Hematopoietic multipotent progenitor cell treated with erythropoietin and hydrocortisone succinate and interleukin-3 and kit ligand, for 17 days (in vitro differentiated cells): Measurements from ENCODE around the gene BPGM.

Experiments used
- DNase-seq: peaks from one replicate; pipeline ENCODE4 v3.0.0-alpha.2; 2015; ENCODE audit warnings: low spot score

BPGM gene

DNA sequence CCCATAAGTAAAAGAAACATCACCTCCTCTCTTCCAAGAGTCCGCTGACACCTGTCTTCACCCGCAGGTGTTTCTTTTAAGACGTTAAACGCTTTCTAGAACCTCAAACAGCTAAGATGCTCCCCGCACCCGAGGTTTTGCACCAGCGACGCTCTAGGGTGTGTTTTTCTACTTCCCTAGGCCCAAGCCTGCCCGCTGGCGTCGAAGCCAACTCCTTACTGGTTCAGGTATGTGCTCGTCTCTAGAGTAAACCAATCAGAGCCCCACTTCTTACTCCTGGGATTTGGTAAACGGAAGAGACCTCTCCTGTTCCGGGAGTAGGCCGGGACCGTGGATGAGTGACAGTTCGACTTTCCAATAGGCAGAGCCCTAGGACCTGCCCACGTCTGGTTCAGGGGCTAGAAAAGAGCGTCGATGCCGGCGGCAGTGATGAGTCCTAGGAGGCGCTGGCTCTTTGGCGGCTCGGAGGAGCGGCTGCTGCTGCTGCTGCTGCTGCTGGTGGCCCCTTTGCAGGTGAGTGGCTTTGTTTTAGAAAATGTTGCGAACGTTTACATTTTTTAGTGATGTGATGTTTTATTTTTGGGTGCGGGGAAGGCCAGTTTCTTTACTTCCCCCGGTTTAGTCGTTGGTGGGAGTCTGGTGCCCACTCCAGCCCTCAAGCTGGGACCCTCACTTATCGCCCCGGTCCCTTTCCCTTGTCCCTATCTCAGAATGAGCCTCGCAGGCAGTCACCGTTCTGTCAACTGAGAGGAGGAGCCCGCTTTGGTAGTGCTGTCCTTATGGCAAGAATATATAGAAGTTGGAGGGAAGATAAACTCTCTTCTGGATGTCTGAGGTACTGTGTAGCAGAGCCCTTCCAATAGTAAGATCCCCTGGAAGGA, at the start of gene BPGM:
Gene BPGM, plus strand, starts transcription at position 429 of the 881 bp plus-strand sequence. CDS start 14,655 bp downstream, outside the sequence.
- DNase-seq = peak; percentile 100

DNA sequence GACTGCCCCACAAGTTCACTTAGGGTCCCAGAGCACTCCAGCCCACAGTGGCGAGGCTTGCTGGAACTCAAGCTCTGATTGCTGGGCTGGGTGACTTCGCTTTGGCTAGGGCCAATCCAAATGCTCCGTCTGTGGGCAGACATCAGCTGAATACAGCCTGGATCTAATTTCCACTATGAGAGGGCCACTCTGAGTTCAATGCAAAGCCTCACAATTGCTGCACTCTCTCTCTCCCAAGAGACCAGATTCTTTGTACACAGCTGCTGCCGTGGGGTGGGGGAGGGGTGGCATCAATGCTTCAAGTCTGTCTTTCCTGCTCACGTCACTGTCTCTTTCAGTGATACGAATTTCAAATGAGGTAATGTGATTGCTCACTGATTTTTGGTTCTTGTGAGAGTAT, 47.3 kb upstream of the BPGM start:
- DNase-seq = no peak

DNA sequence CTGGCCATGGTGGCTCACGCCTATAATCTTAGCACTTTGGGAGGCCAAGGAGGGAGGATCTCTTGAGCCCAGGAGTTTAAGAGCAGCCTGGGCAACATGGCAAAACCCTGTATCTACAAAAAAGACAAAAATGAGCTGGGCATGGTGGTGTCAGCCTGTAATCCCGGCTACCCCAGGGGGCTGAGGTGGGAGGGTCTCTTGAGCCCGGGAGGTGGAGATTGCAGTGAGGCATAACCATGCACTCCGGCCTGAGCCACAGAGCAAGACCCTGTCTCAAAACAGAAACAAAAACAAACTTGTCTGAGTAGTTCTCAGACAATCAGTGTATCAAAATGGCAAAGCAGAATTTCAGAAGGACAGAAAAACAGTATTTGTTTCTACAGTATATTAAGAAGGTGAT, 45.2 kb upstream of the BPGM start:
- DNase-seq = no peak

DNA sequence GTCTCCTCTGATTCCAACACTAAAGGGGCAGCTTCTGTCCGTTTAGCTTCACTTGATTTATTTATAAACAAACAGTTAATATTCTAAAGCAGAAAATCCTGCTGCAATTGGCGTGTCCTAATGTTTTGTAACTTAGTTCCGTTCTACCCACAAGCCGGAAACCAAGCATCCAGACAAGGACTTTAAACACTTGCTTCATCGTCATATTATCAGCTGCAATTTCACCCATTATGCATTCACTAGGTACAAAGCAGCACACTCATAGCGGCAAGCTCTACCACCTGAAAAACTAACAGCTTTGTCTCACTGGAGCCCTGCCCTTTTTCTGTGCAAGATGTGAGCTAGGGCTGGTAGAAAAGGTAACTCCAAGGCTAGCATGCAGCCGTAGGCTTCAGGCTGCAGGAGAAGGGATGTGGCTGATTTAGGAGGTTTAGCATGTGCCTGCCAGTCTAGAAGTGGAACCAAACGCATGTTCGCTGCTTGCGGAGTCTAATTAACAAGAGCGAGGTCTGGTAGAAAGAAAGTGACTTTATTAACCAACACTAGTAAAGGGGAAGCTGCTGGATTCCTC, 43.7 kb upstream of the BPGM start:
- no peak for DNase-seq

DNA sequence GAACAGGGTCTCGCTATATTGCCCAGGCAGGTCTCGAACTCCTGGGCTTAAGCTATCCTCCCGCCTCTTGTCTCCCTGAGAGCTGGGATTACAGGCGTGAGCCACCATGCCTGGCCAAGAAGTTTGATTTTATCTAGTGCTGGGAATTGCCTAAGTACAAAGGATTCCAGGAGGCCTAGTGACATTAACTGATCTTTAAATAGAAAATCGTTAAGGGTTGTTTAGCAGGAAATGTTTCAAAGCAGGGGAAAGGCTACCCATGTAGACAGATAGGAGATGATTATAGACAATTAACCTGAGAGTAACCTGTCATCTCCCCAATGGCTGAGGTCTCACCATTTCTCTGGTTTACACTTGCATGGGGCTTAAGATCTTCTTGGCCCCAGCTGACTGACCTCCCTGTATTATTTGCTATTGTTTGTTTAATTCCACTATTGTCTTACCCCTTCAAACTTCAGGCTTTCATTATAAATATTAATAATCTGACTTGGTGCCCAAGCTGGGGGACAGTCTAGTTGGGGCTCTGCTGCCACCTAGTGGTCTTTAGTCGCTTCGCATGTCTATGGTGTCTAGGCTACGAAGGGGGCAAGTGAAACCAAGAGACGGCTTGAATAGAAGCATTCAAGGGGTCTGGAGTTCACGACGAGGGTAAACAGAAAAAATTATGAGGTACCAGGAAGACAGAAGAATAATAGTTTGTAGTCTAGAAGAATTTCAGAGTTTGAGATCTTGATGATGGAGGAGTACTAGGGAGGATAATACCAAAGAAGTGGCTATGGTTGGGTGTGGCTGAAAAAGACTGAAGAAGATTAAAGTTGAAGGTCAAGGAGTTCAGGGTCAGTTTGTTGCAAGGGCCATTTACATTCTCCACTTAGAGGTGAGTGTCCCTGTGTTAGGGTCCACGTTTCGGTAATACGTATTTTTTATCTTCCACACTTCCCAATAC, 40.4 kb upstream of the BPGM start:
- DNase-seq = peak; percentile 74

DNA sequence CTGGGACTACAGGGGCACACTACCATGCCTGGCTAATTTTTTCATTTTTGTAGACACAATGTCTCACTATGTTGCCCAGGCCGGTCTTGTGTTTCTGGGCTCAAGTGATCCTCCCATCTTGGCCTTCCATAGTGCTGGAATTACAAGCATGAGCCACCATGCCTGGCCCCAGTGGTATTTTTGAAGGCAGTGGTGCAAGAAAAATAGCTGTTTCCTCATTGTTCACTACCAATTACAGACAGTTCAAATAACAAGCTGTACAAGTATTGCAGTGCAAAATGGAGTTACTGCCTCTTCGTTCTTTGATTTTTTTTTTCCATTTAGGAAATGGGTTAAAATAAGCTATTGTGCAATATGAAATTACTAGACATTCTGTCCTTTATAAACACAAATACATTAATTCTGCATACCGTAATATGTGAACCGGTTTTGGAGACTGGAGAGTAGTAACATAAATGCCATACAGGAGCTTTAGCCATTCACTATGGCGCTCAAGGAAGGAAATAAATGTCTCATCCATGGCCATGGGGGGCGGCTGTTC, 35.0 kb upstream of the BPGM start:
- DNase-seq = no peak

DNA sequence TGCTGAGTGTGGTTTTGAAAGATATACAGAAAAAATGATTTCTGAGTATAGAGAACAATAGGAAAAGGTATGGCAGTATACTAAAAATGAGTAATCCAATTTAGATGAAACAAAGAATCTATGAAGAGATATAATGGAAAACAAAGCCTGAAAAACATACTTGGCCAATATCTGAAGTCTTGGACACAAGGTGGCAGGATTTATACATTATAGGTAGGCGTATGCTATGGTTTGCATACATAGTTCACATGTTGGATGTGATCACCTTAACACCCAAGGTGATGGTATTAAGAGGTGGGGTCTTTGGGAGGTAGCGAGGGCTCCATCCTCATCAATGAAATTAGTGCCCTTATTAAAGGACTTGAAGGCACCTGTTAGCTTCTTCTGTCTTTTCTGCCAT, 34.5 kb upstream of the BPGM start:
- DNase-seq = no peak

DNA sequence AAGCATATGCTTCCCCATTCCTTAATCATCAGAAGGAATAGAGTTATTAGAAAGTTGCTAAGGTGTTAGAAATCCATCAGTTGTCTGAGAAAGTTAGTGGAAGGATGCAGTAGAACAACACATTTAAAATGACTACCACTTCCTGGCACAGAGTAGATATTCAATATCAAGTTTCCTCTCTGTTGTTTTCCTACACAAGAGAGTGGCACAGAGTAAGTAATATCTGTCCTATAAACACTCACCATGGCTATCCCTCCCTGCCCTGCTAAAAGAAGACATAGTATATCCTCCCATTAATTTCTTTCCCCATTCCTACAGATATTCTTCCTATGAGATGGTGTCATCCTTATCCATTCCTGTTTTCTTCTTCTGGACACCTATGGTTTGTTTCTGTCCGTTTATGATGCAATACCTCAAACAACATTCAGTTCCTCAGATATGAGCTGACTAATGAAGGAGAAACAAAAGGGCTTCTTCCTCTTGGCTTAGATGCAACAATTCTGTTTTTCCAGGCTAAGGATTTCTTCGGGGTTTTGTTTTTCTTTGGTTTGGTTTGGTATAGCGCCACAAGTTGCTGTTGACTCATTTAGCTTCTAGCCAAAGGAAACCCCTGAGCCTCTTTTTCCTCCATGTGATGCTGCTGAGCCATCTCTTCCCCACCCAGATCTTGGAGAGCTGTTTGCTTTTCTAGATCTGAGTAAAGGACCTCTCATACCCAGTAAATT, 32.9 kb upstream of the BPGM start:
- DNase-seq = no peak

DNA sequence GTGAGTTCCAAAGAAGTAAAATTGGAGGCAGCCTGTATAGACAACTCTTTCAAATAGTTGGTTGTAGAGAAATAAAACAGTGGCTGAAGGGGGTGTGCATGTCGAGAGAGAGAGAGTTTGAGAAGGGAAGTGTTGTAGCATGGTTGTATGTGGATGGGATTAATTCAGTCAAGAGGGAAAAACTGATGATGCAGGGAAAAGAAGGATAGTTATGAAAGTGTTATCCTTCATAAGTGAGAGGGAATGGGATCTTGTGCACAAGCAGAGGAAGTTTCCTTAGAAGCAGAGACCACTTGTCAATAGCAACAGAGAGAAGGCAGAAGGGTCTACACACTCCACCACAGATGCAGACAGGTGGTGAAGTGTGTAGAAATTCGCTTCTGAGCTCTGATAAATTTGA, 30.0 kb upstream of the BPGM start:
- no peak for DNase-seq

DNA sequence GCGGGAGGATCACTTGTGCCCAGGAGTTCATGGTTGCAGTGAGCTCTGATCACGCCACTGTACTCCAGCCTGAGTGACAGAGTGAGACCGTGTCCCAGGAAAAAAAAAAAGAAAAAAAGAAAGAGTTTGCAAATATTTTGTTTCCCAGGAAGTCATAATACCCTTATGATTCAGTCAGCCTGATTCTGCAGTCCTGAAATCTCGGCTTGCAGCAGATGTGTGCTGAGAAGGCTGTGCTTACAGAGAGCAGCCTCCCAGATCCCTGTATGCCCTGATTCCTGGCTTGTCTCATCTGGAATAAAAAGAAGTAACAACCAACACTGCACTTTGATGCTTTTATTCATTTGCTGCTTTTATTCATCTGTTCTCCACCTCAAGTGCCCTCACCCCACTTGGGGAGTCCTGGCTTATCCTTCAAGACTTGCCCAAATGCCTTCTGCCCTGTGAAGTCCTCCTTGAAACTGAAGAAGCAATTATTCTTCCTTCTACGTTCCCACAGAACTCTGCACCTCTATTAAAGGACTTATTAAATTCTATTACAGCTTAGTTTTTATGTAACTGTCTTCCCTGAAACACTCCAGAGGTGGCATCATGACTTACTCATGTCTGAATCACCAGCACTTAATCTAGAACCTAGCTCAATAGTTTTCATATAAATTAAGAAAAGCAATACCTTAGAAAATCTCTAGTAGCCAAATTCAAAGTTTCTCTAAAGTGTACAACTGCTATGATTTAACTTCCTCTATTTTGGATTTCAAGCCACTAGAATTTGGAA, 27.7 kb upstream of the BPGM start:
- DNase-seq = no peak

DNA sequence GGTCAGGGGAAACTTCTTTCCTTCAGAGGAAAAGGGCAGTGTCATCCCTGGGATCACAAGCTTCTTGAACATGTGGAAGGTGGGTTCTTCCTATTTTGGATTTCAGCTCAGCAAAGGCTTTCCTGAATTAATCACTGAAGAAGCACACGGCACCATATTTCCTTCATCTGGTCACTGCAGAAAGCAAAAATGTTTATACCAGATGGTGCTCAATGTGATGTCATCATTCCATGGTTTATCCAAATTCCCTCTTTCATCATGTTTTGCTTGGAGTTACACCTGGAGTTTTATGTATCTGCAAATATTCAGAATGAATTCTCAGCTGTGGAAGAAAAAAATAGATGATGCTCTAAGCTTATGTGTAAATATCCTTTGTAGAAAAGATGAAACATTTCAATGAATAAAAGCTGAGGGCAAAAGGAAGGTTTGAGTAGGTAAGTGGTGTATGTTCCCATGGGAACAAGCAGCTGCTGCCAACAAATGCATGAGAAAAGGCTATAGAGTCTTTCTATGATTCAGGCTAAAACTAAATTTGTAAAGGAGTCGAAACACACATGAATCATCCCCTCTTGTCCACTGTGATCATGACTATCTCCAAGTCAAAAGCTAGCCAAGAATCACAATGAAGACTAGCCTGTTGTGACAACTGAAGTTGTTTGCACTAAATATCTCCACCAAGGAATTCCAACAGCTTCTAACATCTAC, 26.9 kb upstream of the BPGM start:
- DNase-seq = no peak

DNA sequence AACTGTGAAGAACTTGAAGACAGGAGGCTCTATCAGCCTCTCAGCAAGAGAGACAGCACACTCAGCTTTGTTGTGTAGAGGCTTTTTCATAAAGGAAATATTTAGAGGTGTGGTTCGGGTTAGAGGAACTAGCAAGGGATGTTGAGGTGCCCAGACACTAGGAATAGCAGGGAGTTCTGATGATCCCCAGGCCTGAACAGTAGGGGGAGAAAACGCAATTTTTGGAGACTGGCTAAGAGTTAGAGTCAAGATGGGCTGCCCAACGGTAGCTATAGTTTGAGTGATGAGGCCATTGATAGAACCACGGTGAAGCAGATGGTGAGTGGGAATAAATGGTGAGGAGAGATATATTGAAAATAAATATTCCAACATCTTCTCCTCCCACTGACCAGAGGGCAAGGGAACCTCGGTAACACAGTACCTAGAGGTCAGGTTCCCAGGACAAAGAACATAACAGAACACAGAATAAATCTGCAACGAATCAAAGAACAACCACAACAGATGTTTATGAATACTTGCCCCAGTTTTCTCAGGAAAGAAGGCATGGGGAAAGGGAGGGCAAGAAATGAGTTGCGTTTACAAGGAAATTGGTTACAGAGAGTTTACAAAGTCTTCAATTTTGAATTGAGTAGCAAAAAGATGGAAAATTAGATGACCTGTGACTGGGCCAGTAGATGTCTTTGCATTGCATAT, 24.2 kb upstream of the BPGM start:
- no peak for DNase-seq

DNA sequence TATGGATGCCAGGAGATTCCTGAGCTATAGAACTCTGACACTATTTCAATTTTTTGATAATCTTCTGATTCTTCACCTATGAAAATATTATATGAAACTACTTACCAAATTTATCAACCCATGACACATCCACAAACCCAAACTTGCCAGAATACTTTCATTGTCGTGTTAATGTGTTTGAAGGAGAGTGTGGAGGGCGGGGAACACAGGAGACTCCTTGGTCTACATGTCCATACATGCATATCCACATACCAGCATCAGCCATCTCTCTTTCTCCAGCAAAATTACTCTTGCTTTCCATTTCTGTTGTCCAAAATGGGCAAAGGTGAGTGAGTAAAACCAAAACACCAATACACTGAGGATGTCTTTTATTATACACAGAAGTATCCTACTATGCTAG, 23.5 kb upstream of the BPGM start:
- DNase-seq = no peak

DNA sequence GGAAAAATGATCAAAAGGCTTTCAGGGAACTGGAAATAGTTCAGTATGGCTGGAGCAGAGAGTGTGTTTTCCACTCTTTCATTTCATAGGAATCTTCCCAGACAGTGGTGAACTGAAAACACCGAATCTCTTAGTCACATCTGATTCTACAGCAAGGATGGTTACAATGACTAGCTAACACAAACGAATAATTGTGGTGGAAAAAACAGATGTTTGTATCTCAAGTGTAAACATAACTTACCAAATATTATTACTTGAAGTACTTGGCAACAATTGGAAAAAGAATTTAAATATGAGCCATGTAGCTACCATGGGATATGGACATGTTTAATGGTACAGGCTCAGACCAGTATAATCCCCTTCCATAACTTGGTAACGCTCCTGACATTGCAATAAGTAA, 21.1 kb upstream of the BPGM start:
- DNase-seq = no peak

DNA sequence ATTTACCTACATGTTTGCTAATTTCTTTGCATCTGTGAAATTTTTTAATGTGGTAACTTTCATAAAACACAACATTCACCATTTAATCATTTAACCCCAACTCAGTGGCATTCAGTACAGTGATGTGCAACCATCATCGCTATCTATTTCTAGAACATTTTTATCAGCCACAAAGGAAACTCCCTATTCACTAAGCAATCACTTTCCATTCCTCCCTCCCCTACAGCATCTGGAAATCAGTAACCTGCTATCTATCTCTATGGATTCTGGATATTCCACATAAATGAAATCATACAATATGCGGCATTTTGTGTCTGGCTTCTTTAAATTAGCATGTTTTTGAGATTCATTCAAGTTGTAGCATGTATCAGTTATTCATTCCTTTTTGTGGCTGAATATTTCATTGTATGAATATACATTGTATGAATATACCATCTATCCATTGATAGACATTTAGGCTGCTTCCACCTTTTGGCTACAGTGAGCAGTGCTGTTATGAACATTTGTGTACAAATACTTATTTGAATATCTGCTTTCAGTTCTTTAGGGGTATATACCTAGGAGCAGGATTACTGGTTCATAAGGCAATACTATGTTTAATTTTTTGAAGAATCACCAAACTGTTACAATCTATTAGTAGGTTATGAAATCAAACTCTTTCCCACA, 19.4 kb upstream of the BPGM start:
- DNase-seq = no peak

DNA sequence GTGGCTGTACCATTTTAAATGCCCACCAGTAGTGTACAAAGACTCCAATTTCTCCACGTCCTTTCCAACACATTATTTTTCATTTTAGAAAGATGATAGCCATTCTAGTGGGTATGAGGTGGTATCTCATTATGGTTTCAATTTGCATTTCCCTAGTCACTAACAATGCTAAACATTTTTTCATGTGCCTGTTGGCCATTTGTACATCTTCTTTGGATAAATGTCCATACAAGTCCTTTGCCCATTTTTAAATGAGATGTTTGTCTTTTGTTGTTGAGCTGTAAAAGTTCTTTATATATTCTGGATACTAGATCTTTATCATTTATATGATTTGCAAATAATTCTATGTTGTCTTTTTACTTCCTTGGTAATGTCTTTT, 18.9 kb upstream of the BPGM start:
- DNase-seq = no peak

DNA sequence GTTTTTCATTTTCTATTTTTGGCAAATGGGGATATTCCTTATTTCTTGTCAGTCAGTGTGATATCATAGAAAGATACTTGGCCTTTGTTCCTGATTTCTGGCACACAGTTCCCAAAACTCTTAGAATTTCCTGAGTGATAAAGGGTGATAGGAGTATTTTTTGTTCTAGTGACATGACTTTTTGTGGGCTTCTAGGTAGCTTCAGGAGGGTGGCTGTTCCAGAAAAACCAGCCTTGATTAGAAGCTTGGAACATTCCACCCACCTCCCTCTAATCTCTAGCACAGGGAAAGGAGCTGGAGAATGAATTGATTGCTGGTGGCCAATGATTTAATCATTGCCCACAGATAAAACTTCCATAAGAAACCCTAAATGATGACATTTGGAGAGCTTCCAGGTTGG, 17.2 kb upstream of the BPGM start:
- DNase-seq = no peak

DNA sequence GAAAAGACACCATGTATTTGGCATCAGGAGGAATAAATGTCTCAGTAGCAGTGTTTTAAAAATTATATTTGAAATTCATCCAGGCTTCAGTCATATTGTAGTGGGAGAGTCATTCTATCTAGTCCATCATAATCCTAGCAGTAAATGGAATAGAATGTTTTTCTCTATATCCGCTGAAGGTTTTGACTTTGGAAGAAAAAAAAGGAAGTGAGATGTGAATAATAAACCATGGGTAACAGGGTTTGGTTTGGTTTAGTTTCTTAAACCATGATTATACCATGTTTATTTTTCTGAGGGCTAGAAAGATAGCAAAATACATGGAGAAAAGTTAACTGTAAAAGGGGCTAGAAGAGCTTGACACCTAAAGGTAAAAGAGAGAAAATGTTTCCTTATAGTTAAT, 16.4 kb upstream of the BPGM start:
- DNase-seq = no peak

DNA sequence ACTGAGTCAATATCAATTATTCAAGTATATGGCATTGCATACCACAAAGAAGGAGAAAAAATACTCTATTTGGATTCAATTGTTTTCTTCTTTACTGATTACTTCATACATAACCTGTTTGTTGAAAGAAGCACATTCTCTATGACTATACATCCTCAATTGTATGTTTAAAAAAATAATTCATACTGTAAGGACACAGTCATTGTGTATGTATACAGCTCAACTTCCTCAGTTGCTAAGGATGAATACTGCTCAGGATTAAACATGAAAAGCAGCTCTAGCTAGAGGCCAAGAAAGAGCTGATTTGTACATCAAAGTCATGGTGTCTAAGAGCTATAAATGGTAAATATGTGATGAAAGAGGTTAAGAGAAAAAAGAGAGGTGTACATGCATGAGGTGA, 15.8 kb upstream of the BPGM start:
- DNase-seq = no peak
